ENCODE measurements around the gene MRPL37.

- TF ChIP-seq ARNT (IDR thresholded peaks at IDR 0.05) (no peak), PKNOX1 (IDR thresholded peaks at IDR 0.05) (no peak), FOXM1 (IDR thresholded peaks at IDR 0.05; ENCODE audit: borderline replicate concordance) (no peak), TARDBP (IDR thresholded peaks at IDR 0.05) (no peak), SUZ12 (IDR thresholded peaks at IDR 0.05) (no peak), CTBP1 (IDR thresholded peaks at IDR 0.05; ENCODE audit: borderline replicate concordance) (no peak), SP1 (IDR thresholded peaks at IDR 0.05) (no peak), ELF4 (IDR thresholded peaks at IDR 0.05) (0 out of 2 replicates have a peak, but pooled peaks have one; percentile 15), HDGF (IDR thresholded peaks at IDR 0.05; ENCODE audit: borderline replicate concordance) (no peak), FOXK2 (IDR thresholded peaks at IDR 0.05) (no peak), NFRKB (IDR thresholded peaks at IDR 0.05) (no peak)
Observed at GRCh38 chr1:54221113-54221834, 21.3 kb downstream of the MRPL37 start.

Data from HEK293T (cell line).